ENCODE data around the gene HABP4.
"Not testable (repeated sequence)": the region's sequence is repeated elsewhere in the genome, so short reads cannot be mapped to it uniquely, and the experiment has no call there.

HABP4 gene

GRCh38 chr9:96500696-96501632 lies 51.0 kb downstream of the HABP4 start:
- no peak for FAIRE-seq

GRCh38 chr9:96501633-96502538 lies 51.9 kb downstream of the HABP4 start:
- FAIRE-seq, result no peak

GRCh38 chr9:96502539-96503373 lies 52.8 kb downstream of the HABP4 start:
- no peak for FAIRE-seq

GRCh38 chr9:96503374-96503748 lies 53.4 kb downstream of the HABP4 start:
- not testable (repeated sequence) for FAIRE-seq

GRCh38 chr9:96503918-96504317 lies 53.9 kb downstream of the HABP4 start:
- FAIRE-seq, result no peak

- no peak for FAIRE-seq
Measured at GRCh38 chr9:96505316-96505991, 55.5 kb downstream of the HABP4 start.

- no peak for FAIRE-seq
Measured at GRCh38 chr9:96508227-96508940, 58.4 kb downstream of the HABP4 start.

GRCh38 chr9:96509026-96509425 lies 59.1 kb downstream of the HABP4 start:
- FAIRE-seq, result no peak

GRCh38 chr9:96509848-96510247 lies 59.9 kb downstream of the HABP4 start:
- FAIRE-seq, result no peak

- FAIRE-seq, result no peak
Measured at GRCh38 chr9:96510258-96510657, 60.3 kb downstream of the HABP4 start.

- FAIRE-seq, result no peak
Measured at GRCh38 chr9:96512240-96512639, 62.3 kb downstream of the HABP4 start.

- no peak for FAIRE-seq
Measured at GRCh38 chr9:96513622-96514021, 63.7 kb downstream of the HABP4 start.

GRCh38 chr9:96514108-96514799 lies 64.3 kb downstream of the HABP4 start:
- FAIRE-seq, result no peak

- no peak for FAIRE-seq
Measured at GRCh38 chr9:96514800-96515158, 64.8 kb downstream of the HABP4 start.

- no peak for FAIRE-seq
Measured at GRCh38 chr9:96515621-96516470, 65.9 kb downstream of the HABP4 start.

GRCh38 chr9:96519095-96519494 lies 69.1 kb downstream of the HABP4 start:
- FAIRE-seq, result no peak

- FAIRE-seq, result no peak
Measured at GRCh38 chr9:96519787-96520186, 69.8 kb downstream of the HABP4 start.

- FAIRE-seq, result no peak
Measured at GRCh38 chr9:96522366-96522765, 72.4 kb downstream of the HABP4 start.

GRCh38 chr9:96523374-96523773 lies 73.4 kb downstream of the HABP4 start:
- no peak for FAIRE-seq

- no peak for FAIRE-seq
Measured at GRCh38 chr9:96524045-96524444, 74.1 kb downstream of the HABP4 start.

All from endometrium (tissue), 2 donors.